T follicular helper cell (primary cell): ENCODE measurements around the gene LYZL4.

ENCODE experiments used
- DNase-seq: peaks from one replicate; pipeline ENCODE4 v3.0.0-alpha.2; 2020; ENCODE audit warnings: low read depth

LYZL4 gene

DNA sequence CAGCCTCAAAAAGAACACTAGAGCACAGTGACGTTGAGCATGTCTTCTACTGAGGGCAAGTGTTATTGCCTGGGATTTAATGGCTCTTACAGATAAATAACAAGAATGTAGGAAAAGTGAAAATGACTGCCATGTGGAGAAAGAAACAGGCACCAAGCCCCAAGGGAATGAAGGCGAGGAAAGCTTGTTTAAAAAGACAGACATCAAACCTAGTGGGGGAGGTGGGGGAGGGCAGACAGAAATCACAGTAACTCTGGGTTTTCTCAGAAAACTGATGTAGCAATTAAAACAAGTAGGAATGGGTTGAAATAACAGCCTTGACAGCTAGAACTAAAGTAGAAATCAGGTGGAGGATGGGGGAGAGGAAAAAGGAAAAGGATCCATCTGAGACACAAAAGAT, 18.4 kb upstream of the LYZL4 start:
- no peak for DNase-seq

DNA sequence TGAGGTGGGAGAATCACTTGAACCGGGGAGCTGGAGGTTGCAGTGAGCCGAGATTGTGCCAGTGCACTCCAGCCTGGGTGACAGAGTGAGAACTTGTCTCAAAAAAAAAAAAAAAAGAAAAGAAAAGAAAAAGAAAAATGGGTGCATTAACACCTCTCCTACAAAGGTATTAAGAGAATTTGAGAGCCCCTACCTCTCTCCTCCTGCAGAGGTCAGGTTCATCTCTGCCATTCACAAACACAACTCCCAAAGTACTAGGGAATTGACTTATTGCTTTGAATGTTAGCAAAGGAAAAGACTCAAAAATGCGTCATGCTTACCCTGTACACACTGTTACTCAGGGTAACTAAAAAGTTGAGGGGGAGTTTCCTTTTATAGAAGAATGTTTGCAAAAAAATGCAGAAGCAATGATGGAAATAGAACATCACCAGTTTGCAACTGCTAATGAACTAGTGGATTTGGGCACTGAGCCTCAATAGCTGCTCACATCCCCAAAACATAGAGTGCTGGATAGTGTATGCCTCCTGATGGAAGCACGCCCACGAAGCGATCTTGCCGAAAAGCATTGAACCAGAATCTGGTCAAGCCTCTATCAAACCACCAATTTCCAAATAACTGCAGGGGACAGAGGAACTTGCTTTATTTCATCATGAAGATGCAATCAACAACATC, 15.5 kb upstream of the LYZL4 start:
- no peak for DNase-seq

DNA sequence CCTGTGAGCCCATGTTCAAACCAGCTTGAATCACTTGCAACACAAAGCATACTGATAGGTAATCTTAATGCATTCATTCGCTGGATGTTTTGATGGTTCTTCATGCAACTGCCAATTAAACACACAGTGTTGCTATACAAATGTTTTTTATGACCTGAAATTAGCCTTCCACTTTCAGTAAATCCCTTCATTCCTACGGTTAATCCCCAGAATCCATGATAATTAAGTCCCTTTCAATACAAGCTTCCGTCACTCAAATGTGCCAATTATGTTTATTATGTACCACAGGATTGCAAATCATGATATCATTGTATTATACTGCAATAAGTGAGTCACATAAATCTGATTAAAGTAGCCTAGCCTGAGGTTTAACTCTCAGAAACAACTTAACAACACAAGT, 14.5 kb upstream of the LYZL4 start:
- DNase-seq: no peak

DNA sequence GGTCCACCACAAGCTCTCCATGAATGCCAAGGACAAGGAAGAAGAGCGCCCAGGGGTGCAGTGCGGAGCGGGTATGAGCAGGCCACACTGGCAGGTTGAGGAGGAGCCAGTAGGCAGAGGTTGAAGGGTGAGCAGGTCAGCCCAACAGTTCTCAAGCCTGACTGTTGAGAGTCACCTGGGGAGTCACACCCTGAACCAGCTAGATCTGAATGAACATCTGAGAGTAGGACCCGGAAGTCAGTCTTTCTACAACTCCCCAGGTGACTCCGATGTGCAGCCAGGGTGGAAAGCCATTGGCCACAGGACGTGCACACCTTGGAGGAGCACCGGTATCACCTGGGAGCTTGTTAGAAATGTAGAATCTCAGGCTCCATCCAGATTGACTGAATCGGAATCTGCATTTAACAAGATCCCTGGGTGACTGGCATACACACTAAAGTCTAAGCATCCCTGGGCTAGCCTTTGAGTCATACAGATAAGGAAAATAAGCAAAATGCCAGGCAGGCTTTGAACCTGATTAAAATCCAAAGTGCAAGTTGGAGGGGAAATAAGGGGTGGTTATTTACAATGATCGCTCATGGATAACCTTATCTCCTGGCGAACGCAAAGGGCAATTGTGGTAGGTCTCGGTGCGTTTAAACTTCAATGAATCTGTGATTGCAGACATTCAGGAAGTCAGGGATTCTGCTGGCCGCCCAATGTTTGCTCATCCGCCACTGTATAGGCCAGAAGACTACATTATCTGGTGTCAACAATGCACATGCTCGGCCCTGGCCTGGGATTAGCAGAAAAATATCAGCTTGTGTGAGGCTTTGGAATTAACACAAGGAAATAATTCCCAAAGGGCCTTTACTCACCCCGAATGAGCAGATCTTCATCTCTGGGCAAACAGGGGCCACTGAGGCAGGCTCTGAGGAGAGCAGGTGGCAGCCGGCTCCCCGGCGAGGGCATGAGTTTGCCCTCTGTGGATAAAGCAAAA, 11.7 kb upstream of the LYZL4 start:
- no peak for DNase-seq

DNA sequence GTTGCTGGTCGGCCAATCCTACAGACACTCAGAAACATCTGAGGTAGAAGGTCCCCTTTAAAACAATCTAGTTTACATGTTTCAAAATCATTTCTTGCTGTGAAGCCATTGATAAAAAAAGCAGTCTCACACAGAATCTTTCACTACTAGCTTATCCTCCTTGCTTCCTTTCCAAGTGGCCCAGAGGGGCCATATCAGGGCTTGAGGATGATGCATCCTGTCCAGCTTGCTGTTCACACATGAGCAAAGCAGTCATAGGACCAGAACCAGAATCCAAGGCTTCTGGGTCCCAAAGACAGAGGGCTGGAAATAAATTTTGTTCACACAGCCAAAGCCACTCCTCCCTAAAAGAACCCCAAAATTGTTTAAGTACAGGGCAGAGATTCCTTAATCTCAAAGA, 9.2 kb upstream of the LYZL4 start:
- DNase-seq: no peak

DNA sequence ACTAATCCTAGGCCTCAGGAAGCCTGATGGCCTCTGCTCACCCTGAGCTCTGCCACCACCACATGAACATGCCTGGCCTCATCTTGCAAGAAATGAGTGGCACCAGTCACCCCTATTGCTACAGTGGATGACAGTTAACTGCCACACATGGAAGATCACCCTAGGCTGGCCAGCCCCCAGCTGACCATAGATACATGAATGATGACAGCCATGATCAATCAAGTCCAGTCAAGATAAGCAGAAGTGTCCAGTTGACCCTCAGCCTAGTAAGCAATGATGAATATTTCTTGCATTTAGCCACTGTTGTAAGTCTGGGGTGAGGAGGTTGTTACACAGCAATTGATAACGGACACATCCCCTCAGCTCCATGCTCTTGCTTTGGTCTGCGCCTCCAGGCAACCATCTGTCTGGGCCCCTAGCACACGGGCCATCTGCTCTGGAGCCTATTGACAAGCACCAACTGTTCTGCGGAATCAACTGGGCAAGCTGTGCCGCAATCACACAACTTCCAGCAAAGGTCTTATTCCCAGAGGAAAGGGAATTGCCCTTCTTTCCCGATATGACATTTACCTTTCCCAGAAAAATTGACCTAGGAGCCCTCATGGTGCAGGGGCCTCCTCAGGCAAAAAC, 2.2 kb upstream of the LYZL4 start:
- no peak for DNase-seq

DNA sequence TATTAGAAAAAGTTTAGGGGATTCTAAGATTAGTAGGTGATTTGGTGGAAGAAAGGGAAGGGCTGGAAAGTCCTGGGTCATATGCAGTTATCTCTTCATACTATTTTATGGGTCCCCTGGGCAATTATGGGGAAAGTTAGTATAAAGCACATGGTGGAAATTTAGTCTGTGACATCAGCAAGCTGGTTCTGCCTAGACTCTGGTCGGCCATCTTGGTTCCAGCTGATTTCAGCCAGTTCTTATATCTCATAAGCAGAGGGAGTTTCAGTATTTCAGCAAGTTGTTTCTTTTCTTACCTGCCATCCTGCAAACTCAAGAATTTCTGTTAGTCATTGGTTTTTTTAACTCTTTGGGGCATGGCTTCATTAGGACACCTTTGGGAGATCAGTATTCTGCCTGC, 1.0 kb upstream of the LYZL4 start:
- no peak for DNase-seq

DNA sequence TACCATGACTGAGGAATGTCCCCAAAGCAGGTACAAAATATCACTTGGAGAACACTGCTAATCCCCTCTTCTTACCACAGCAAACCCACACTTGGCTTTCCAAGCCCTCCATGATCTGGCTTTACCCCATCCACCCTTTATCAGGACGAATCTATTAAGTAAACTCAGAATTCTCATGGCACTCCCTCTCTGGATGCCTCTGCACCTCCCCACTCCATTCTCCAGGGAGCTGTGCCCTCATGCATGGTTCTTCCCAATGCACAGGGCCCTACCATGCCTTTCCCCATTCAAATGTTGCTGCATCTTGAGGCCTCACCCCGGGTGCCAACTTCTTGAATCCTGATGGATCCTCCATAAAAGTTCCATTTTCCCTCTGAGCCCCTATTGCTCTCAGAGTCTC, 2.3 kb downstream of the LYZL4 start:
- DNase-seq: no peak

DNA sequence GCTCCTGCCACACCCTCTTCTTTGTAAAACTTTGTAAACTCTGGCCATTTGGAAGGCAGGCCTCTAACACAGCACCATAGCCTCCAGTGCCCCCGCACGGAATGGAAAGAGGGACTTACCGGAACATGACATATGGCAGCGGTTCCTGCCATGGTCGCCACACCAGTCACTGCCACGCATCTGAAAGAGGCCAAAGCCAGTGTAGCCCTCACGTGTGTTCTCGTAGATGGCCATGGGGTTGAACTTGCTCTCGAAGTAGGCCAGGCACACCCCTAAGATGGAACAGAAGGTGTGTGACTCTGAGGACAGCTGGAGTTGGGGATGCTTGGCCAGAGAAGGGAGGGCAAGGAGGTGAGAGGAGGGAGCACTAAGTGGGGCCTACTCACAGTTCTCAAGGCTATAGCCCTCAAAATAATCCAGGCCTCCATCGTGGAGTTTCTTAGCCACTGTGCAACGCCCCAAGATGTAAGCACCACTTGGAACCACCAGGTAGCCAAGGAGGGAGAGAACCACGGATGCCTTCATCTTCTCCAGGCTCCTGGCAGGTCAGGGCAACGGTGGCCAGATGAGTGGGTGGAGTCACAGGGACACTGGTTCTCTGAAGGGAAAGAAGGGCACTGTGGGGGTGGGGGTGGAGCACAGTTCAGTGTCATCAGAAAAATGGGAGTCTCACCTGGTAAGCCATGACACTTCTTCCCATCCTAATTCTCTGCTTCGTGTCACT, 3.5 kb downstream of the LYZL4 start:
- DNase-seq: no peak

DNA sequence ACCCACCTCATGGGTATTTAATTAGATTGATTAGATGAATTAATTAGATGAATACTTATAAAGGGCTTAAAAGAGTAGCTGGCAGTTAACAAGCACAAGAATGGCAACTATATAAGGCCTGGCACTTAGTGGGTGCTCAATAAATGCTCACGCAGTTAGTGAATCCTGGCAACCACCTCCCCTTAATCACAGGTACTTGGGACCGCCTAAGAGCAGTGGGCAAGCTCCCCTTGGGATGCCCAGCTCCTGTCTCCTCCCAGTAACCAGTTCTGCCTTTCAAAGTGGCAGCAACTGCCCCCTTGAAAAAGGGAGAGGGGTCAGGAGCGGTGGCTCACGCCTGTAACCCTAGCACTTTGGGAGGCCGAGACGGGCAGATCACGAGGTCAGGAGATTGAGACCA, 4.6 kb downstream of the LYZL4 start:
- no peak for DNase-seq

DNA sequence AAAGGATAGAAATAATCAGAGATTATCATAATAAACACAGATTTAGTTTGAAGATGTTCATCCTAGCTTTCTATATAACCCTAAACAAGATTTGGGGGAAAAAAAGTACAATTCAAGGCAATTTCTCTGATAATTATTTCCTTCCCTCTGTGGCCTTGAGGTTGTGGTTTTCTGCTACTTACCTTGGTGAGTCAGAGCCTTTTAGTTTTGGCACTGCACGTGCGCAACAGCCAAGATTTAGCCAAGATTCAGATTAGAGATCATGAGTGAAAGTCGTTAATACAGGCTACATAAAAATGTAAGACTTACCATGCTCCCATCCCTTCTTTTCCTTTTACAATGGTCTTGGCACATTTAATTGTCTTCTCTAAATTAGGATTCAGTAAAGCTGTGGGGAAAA, 6.7 kb downstream of the LYZL4 start:
- no peak for DNase-seq

DNA sequence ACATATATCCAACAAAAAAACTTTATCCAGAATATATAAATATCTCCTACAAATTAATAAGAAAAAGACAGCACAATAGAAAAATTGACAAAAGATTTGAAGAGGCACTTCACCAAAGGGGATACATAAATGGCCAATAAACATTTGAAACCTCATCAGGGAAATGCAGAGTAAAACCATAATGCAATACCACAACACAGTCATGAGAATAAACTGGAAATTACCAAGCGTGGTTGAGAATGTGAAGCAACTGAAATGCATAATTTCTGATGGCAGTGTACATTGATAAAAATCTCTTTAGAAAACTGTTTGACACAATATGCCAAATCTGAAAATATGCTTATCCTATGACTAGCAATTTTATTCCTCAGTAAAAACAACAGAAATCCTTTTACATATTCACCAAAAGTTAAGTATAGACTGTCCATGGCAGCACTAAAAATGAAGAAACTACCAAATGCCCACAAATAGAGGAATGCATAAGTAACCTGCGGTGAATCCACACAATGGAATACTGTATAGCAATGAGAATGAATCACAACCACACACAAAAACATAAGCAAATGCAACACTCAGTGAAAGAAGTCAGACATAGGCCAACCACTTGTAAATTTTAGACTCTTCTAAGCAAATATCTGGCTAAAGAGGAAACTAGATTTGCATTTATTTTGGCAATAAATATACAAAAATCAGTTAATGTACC, 7.9 kb downstream of the LYZL4 start:
- no peak for DNase-seq

DNA sequence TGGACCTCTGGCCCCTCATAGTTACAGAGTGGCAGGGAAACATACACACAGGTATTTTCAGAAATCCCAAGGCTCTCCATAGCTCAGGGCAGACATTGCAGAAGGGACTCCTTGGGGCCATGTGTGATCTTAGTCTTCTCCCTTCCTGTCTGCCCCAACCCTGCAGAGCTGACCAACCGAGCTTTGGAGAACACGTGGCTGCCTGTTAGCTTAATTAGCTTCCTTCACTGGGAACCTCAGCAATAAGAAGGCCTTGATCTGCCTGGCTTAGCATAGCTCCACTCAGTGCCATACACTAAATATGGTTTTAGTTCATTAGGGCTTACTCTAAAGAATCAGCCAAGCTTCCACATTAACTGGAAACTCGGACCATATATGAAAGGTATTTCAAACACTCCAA, 12.3 kb downstream of the LYZL4 start:
- no peak for DNase-seq

DNA sequence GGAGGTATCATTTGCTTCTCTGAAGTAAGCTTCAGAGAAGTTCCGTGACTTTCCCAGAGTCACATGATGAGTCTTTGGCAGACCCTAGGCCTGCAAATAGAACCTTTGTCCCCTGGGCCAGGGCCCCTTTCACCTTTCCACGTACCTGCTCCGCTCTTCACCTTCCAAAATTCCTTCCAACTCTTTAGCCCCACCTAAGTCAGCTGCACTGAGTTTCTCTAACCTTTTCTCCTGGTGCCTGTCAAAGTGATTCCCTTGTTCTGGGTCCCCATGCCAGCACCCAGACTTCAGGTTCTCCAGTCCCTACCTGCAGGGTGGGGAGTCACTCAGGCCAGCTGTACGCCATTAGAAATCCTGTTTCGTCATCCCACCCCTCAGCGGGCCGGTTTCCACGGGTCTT, 12.8 kb downstream of the LYZL4 start:
- no peak for DNase-seq

DNA sequence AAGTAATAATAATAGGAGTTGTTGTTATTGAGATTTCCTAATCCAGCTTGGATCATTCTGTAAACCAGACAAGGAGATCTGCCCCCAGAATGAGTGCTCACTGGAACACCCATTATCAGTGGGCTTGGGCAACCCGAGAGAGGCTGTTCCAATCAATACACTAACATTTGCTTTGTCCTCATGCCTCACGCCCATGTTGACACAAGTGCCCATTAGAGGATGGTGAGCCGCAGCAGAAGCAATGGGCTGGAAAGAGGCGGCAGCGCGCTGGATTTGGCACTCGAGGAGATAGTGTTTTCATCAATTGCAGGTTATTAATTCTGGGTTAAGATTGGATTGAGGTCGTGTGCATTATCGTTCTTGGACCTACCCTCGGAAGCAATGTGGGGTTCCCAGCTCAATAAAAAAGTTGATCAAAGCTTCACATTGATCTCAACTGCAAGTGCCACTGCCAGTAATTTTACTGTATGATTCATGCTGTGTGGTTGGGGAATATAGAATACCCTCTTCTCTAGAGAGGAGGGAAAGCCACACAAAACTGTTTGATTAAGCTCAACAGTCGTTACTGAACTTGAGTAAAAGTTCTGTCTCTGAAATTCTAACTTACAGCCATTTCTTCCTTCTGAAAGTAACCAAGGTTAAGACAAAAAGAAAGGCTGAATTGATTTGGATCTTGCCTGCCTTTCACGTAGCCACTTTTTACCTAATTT, 15.7 kb downstream of the LYZL4 start:
- DNase-seq: no peak

DNA sequence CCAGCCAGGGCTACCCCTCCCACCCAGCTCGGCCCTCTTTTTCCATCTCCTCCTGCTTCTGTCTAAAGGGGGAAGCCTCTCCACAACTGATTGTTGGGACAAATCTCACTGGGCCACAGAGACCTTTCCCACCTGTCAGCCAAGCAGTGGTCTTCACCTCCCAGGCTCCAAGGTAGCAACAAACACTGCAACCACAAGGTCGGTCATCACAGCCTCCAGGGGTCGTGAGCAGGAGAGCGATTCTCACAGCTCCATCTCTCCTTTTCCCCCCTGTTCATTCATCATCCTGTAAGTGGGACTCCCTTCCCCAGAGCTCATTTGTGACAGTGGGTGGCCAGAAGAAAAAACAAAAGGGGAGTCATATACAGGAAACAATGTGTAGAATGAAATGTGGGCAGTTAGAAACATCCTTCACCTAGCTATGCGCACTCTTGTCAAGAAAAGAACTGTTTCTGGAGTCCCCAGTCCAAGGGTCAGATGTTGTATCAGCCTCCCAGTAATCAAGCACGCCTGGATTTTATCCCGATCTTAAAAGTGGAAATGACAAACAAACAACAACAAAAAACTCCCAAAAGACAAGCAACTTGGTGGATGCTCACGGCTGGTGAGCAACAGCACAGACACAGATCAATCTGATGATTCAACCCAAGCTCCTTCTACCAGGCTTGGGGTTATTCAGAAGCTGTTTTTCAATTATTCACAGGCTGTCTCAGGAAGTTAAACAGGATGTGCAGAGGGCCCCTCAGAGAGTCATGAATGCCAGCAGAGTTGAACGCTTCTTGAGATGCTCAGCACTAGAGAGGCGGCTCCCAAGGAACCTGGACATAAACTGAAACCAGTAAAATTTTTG, 22.4 kb downstream of the LYZL4 start:
- peak; percentile 7 for DNase-seq

DNA sequence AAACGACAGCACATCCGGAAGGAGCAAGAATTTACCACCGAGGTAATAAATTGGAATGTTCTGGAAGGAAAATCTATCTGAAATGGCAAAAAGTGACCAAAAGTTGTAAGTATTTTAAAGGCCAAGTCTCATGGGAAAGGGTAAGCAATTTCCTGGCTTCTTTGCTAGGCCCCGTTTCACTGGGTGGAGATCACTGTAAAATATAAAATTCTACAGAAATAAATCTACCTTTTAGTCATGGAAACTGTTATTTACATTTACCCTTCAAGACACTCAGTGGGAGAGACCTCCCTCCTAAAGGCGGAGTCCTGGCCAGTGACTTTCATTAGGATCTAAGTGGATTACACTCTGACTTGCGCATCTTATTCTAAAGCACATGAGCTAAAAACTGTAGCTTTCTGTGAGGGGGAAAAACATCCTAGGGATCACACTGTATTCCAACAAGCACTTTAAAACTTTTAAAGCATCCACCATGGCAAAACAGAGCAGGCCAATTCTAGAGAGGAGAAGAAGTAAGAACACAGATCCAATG, 28.8 kb downstream of the LYZL4 start:
- no peak for DNase-seq

DNA sequence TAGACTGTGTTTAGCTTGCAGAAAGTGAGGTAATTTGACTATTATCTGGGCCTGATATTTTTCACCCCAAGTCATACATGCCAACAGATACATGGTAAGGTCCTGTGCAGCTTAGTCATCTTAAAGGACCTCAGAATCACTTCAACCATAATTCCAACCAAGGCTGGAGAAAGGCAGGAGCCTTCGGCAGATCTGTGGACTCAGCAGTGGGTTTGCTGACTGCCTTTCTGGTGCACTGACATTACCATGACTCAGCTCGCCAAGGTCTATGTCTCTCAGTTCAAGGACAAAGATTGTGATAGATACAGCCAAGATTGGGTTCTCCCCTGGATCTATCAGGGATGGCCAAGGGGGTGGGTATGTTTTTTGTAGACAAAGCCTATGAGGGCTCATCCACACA, 32.7 kb downstream of the LYZL4 start:
- no peak for DNase-seq

DNA sequence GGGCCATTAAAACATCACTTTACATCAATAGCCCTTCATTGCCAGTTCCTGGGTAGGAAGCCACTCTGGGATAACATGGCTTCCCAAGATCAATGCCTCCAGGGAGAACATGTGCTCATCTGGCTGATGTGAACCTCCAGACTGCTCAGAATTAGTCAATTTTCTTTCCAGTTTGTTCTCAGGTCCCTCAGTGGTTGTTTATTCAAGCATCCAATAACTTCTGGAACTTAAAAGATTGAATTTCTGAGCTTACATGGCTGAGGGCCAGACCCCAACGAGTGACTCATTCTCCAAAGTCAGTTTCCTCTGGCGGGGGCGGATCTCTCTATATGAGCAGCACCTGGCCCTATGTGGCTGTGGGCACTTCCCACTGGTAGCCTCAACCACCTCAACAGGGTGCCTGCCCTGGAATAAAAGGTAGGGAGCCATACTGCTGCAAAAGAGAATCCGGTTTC, 34.0 kb downstream of the LYZL4 start:
- no peak for DNase-seq
